GM18909 (cell line): ENCODE results near the gene STARD10.

Source experiments
- ATAC-seq: cut with Tn5 transposase; IDR thresholded peaks from one replicate; pipeline ENCODE4 v1.9.1; 2021; ENCODE audit warnings: mild to moderate bottlenecking; ENCODE audit not compliant: unreplicated experiment, poor library complexity

Gene STARD10

GRCh38 chr11:72716788-72717435 lies 76.9 kb downstream of the STARD10 start:
- no peak for ATAC-seq

DNA sequence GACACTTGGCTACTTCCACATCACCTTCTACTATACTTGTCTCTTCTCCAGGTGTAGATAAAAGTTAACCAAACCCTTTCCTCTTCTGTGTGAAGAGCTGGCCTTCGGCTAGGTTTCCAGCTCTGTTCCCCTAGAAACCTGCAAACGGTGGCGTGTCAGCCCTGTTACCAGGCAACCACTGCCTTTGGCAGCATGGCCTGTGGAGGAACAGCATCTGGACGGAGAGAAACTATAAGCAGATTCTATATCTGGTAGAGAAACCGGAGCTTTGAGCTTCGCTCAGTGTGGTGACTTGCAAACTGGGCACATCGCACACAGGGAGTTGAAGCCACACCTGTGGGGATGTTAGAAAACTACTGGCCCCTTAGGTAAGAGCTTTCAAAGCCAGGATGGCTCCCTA lies 77.6 kb downstream of the STARD10 start:
- no peak for ATAC-seq

GRCh38 chr11:72712841-72713240 lies 81.0 kb downstream of the STARD10 start:
- no peak for ATAC-seq

GRCh38 chr11:72712168-72712751 lies 81.6 kb downstream of the STARD10 start:
- ATAC-seq, result no peak

GRCh38 chr11:72711141-72711540 lies 82.7 kb downstream of the STARD10 start:
- ATAC-seq, result no peak

- no peak for ATAC-seq
Measured at GRCh38 chr11:72710278-72710677, 83.6 kb downstream of the STARD10 start.

GRCh38 chr11:72709478-72710238 lies 84.2 kb downstream of the STARD10 start:
- ATAC-seq, result no peak

DNA sequence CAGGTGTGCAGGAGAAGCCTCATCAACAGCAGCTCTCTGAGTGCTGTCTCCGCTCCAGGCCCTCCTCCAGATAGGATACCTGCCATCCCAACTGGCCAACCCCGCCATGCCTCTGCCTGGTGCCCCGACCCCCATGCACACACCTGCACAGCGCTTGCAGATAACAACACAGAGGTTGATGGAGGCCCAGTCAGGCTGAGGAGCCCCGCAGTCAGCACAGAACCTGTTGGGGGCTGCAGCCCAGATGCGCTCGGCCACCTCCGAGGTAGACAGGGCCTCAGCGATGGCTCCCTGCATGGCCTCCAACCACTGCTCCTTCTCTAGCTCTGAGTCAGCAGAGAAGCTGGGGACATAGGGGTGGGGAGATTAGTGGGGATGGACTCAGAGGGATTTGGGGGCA lies 86.8 kb downstream of the STARD10 start:
- no peak for ATAC-seq

DNA sequence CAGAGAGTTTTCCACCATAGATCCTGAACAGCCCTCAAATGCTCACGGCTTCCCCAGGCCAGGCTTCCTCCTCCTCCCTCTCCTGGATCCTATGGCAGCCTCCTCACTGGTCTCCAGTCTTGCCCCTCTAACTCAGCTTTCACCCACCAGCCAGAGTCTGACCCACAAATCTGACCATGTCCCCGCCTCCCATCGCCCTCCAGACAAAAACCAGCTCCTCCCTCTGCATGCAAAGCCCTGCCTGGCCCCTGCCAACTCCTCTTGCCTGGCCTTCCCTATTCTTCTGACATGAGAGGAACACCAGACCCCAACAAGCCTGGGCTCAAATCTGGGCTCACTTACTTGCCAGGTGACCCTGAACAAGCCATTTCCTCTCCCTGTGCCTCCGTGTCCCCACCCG lies 87.3 kb downstream of the STARD10 start:
- no peak for ATAC-seq

DNA sequence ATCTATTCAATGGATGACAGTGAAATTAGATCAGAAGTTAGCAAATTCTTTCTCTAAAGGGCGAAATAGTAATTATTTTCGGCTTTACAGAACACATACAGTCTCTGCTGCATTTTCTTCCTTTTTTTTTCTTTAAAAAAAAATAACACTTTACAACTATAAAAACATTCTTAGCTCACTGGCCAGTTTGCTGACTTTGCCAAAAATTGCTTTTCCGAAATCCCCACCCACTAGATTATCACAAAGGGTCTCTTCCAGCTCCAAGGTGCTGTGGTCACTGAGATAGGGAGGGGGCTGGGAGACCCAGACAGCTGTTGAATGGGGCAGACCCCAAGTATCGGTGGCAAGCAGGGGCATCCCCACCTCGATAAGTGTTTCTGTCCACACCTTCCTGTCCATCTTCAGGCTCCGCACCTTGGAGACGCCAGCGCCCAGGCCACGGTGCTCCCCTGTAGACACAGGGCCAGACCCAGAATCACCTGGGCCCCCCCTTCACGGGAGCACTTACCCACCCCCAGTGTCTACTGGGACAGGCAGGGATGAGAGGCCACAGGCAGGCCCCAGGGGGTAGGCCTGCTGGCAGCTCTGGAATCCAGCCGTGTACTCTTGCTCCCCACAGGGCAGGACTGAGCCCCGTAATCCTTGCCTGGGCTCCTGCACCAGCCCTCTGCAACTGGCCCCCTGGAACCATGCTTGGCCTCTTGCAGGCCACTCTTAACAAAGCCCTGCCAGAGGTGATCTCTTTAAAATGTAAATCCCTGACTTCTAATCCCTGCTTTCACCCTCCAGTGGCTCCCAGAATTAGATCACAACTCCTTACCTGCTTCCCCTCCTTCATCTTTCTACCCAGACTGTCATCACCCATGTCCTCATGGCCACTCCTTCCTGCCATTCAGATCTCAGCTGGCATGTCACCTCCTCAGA lies 88.1 kb downstream of the STARD10 start:
- no peak for ATAC-seq

DNA sequence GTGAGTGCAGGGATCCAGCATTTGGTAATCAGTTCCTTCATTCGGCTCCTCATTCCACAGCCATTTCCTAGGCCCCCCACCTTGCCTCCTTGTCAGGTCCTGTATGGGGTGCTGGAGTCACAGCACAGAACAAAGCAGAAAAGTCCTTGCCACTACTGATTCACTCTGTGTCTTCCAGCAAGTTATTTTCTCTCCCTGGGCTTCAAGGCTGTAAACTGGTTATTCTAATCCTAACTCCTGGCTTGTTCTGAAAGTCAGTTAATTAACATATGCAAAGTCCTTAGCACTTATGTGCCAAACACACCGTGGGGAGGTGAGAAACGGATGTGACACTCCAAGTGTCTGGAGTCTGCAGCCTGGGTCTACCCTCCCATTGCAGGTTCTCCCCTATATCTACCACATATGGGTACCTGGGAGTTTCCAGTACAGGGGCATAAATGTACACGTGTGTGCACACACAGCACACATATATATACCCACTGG lies 89.0 kb downstream of the STARD10 start:
- ATAC-seq, result no peak
